H1 (cell line): ENCODE results near the gene ADAM20. TPM values are rescaled to one million over a fixed set of nuclear protein-coding genes. Genes with fewer than 3 reads are reported as not detected.

Experiments
- polyA plus RNA-seq, 7 experiments: library from polyadenylated mRNA; depleted of rRNA in 3 of 7; stranded (reverse) in 5 of 7; unstranded in 2 of 7; fragments of >200 nt in 5 of 7; fragments of 200-250 nt in 2 of 7; gene quantifications; 1 replicate in 5 of 7; 2 replicates in 1 of 7; 4 replicates in 1 of 7; pipeline versions ENCODE4 v1.2.1 to v1.2.3, GENCODE V29; 2011 to 2013; ENCODE audit warnings: missing spikeins in 2 of 7, mixed read lengths in 2 of 7
- small RNA-seq: library from polyadenylated mRNA; stranded (forward); fragments of <200 nt; extraction: miRNeasy Mini kit (QIAGEN cat#:217004); gene quantifications from one replicate; pipeline ENCODE3, GENCODE V24; 2013; ENCODE audit not compliant: insufficient read depth
- total RNA-seq: library from RNA; stranded (reverse); fragmentation: NEBNext Ultra II Directional; extraction: Animal tissue kit (Norgen Biotek cat#: 25700); gene quantifications from 2 replicates; pipeline ENCODE4 v1.2.1, GENCODE V29; 2021

The ADAM20 gene
- total and polyA plus RNA-seq, 2 of the 8 experiments (the other 6 are each of a cell fraction or from before 2014, with no cell fraction given): 0.11 to 0.26 TPM

Small RNA genes within 50 kb of the gene (small RNA-seq; reads per million reads assigned to genes)
- gene RNU6-659P: not detected

Other genes with a start within 250 kb of the ADAM20 start
- 65.8 and 73.0 TPM in 2 replicates for gene COX16, start 175.3 kb downstream of the ADAM20 start, total RNA-seq
- 14.0 and 21.0 TPM in 2 replicates for gene COX16, start 175.3 kb downstream of the ADAM20 start, polyA plus RNA-seq (2011; rRNA removed)
- 29.7 and 30.6 TPM in 2 replicates for gene SYNJ2BP, start 117.9 kb downstream of the ADAM20 start, total RNA-seq
- 5.8 and 9.6 TPM in 2 replicates for gene SYNJ2BP, start 117.9 kb downstream of the ADAM20 start, polyA plus RNA-seq (2011; rRNA removed)
- not detected in 2 replicates for gene ADAM21, start 82.8 kb downstream of the ADAM20 start, total RNA-seq
- gene ADAM21, start 82.8 kb downstream of the ADAM20 start, polyA plus RNA-seq (2011; rRNA removed): 0.03 and 0.09 TPM in 2 replicates
- gene MED6, start 65.7 kb upstream of the ADAM20 start, total RNA-seq: 39.7 and 43.7 TPM in 2 replicates
- gene MED6, start 65.7 kb upstream of the ADAM20 start, polyA plus RNA-seq (2011; rRNA removed): 16.9 and 33.1 TPM in 2 replicates
- gene TTC9, start 106.9 kb upstream of the ADAM20 start, total RNA-seq: 27.3 and 29.5 TPM in 2 replicates
- 16.5 and 21.0 TPM in 2 replicates for gene TTC9, start 106.9 kb upstream of the ADAM20 start, polyA plus RNA-seq (2011; rRNA removed)